OCI-LY3 (cell line): ENCODE measurements around the gene TMEM119.

Experiments used
- EZH2phosphoT487 ChIP-seq: fragments of 200-600 bp; shearing (Covaris generic); IDR thresholded peaks from 2 replicates; pipeline ENCODE4 v1.6.1; 2018; ENCODE audit warnings: antibody characterized with exemption, mixed run types, low read depth
- TF ChIP-seq, protein P1 (sequence below): fragments of 200-600, 300-600 bp; sonication (generic); IDR thresholded peaks from 2 replicates; pipeline ENCODE4 v1.5.1; 2014; ENCODE audit warnings: antibody characterized with exemption, low read length, low read depth

DNA sequence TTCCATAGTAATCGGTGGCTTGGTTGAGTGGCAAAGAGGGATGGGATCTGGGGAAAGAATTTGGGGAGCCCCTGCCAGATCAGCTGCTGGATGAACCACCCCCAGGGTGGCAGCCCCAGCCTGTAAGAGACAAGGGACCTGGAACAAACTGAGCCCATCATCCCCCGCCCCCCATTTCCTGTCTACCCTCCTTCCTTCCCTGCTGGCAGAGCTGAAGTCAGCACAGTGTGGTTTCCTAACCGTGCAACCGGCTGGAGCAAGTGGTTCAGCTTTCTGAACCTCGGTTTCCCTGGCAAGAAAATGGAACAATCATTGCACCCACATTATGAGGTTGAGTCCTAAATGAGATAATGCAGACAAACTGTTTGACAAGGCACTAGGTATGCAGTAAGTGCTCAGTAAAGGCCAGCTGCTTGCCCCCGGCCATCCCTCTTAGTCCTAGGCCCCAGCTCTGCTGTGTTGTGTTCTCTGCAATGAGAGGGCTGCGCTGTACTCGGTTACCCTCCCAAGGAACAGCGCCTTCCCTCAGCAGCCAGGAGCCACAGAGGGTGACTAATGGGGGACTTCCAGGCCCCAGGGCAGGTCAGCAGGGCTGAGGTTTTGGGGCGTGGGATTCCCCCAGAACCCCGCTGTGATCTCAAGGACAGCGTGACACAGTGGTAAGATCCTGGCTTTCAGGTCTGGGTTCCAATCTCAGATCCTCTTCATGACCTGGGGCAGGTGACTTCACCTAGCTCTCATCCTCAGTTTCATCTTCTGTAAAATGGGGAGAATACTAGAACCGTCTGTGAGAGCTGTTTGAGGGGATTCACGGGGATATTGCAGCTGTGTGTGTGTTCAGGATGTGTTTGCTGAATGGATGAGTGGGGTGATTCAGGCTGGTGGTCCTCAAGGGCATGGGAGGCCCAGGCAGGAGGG lies 19.3 kb upstream of the TMEM119 start:
- TF ChIP-seq, protein P1, sequence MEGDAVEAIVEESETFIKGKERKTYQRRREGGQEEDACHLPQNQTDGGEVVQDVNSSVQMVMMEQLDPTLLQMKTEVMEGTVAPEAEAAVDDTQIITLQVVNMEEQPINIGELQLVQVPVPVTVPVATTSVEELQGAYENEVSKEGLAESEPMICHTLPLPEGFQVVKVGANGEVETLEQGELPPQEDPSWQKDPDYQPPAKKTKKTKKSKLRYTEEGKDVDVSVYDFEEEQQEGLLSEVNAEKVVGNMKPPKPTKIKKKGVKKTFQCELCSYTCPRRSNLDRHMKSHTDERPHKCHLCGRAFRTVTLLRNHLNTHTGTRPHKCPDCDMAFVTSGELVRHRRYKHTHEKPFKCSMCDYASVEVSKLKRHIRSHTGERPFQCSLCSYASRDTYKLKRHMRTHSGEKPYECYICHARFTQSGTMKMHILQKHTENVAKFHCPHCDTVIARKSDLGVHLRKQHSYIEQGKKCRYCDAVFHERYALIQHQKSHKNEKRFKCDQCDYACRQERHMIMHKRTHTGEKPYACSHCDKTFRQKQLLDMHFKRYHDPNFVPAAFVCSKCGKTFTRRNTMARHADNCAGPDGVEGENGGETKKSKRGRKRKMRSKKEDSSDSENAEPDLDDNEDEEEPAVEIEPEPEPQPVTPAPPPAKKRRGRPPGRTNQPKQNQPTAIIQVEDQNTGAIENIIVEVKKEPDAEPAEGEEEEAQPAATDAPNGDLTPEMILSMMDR = no peak
- TF ChIP-seq EZH2phosphoT487 = no peak
